Cardiac fibroblast (primary cell): ENCODE data around the gene POFUT1.
"Not testable (repeated sequence)": the region's sequence is repeated elsewhere in the genome, so short reads cannot be mapped to it uniquely, and the experiment has no call there.

Source experiments
- DNase-seq, 2 donors: peaks; one replicate each; pipeline versions ENCODE4 v3.0.0 to v3.0.0-alpha.2; 2010; ENCODE audit warnings: low read depth in 2 of 2
- H3K4me3 ChIP-seq, 2 donors: replicated peaks in 1 of 2; 1 replicate in 1 of 2; 2 replicates in 1 of 2; pipeline ENCODE4 v1.5.1; 2011; ENCODE audit warnings: low read depth in 2 of 2, low read length in 2 of 2, mild to moderate bottlenecking in 2 of 2, moderate library complexity in 1 of 2
- TF ChIP-seq, protein P1 (sequence below): IDR thresholded peaks from one replicate; pipeline ENCODE4 v1.5.1; 2011; ENCODE audit warnings: low read depth, mild to moderate bottlenecking, low read length, inconsistent platforms

Gene POFUT1

DNA sequence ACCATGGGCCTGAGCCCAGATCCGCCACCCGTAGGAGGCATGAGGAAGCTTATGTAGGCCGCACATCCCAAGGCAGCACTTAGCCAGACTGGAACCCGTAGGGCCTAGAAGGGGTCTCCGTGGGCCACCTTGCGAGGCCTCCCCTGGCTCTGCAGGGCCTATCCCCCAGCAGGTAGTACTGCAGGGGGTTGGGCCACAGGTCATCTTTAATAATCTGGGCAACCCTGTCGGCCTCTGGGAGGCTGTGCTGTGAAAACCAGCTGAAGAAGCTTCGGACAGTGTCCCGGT is 18.6 kb upstream of the POFUT1 start:
- TF ChIP-seq, protein P1, sequence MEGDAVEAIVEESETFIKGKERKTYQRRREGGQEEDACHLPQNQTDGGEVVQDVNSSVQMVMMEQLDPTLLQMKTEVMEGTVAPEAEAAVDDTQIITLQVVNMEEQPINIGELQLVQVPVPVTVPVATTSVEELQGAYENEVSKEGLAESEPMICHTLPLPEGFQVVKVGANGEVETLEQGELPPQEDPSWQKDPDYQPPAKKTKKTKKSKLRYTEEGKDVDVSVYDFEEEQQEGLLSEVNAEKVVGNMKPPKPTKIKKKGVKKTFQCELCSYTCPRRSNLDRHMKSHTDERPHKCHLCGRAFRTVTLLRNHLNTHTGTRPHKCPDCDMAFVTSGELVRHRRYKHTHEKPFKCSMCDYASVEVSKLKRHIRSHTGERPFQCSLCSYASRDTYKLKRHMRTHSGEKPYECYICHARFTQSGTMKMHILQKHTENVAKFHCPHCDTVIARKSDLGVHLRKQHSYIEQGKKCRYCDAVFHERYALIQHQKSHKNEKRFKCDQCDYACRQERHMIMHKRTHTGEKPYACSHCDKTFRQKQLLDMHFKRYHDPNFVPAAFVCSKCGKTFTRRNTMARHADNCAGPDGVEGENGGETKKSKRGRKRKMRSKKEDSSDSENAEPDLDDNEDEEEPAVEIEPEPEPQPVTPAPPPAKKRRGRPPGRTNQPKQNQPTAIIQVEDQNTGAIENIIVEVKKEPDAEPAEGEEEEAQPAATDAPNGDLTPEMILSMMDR, result no peak
- DNase-seq, result no peak
- H3K4me3 ChIP-seq, result no peak overlapping the region

DNA sequence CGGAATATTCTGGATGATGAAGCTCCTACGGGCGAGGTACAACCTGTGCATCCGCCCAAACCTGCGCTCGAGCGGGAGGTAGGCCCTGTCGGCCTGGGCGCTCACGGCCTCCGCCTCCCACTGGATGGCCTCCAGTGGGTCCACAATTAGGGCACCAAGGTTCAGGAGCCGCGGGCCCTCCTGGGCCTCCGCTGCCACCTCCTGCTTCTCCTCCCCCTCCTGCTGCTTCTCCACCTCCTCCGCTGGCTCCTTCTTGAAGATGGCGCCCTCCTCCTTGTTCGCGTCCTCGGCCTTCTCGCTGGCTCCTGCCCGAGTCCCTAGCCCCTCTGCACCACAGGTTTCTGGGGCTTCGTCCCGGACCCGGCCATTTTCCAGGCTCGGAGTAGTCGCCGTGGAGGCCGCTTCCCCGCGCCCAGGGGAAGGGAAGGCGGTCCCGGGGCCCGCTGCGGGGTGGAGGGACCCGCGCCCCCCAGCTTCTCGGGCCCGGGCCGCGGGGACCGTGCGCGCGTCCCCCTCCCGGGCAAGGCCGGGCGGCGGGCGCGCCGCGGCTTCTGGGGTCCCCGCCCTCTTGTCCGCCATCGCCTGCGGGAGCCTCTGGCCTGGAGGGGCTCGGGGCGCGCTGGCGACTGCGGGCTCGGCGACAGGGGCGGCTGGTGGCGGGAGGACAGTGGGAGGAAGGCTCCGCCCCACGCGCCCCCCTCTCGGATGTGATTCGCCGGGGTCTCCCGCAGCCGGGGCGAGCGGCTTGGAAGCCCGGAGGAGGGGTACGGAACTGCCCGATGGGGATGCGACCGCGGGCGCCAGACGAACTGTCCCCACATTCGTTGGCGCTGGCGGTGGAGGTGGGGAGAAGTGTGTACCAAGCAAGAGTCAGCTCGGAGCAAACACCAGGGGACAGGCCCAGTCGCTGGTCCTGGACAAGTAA is 17.7 kb upstream of the POFUT1 start:
- peak; percentile 31 to 45 for DNase-seq
- TF ChIP-seq, protein P1, result no peak
- peak overlapping the region; percentile 54 to 55 for H3K4me3 ChIP-seq

DNA sequence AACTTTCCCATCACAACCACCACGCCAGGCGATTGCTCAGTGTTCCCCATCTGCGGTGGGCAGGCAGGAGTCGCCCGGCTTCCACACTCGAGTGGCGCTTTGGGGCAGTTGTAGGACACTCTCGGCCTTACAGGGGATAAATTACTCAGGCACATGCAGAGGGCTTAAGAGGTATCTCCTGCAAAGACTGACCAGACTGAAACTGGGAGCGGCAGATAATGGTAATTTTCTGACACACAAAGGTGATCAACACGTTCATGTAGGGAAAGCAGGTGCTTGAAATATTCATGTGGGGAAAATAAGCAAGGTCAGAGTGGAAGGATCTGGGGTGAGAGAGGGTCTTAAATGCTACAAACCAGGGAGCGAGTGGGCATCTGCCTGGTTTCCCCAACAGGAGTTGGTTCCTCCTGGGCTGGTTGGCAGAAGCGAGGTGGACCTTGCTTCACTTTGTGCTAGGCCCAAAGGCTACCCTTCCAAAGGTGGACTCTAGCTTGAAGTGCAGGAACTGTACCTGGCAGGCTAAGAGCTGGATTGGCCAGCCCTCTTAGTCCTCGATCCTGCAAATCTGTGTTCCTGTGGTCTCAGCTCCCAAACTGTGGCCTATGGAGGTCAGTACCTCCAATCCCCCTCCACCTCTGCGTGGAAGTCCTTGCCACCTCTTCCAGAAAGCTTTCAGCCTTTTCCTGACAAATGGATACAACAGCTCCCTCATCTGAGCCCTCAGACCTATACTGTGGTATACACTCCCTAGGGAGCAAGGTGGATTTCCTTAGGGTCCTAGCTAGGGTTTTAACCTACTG is 16.9 kb upstream of the POFUT1 start:
- TF ChIP-seq, protein P1, result no peak
- DNase-seq, result no peak
- H3K4me3 ChIP-seq, result peak overlapping the region; percentile 39 to 55

DNA sequence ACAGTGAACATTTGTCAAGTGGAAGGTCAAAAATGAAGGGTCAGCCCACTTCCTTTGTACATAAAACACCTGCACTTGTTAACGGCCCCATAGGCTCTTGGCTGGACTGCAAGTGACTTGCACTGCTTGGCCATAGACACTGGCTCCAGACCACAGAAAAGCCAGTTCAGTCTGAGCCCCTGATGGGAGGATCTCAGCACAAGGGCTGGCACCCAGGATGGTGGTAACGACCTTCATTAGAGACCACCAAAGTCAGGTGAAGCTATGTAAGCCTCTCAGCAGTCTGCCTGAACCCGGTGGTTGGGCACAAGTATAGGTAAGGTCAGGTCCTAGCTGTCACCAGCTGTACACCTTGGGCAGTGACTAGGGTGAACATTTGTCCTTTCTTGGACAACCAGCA is 16.3 kb upstream of the POFUT1 start:
- no peak overlapping the region for H3K4me3 ChIP-seq
- TF ChIP-seq, protein P1, result no peak
- no peak for DNase-seq

DNA sequence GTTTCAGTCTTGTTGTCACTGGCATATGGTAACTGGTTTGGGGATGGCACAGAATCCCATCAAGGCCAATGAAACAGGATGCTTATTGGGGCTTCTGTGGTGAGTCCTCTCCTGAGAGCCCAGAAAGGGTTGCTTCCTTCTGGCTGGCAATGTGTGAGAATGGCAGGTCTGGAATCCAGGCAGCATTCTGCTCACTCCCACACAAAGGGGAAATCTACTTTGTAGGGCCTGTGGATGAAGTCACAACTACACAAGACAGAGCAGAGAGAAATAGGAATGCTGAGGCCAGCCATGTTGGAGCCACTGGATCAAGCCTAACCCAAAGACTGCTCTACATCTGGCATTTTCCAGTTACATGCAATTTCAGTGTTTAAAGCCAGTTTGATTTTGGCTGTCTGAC is 15.8 kb upstream of the POFUT1 start:
- peak; percentile 14 to 41 for DNase-seq
- TF ChIP-seq, protein P1, result no peak
- H3K4me3 ChIP-seq, result no peak overlapping the region

DNA sequence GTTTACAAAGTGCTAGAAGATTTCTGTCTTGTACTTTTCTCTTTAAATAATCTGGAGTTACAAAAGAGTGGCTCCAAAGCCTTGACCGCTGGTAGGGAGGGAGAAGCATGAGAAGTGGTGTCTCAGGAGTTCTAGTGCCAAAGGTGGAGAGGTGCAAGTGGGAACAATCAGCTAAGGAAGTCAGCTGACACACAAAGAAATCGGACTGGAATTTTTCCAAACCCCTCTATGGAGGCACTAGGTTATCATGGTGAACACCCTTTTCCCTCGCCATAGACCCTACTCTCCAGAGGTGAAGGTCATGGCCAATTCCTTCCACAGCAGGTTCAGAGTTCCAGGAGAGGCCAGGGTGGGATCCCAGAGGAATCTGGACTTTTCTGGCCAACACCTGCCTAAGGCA is 15.0 kb upstream of the POFUT1 start:
- DNase-seq, result no peak
- no peak overlapping the region for H3K4me3 ChIP-seq
- TF ChIP-seq, protein P1, result no peak

DNA sequence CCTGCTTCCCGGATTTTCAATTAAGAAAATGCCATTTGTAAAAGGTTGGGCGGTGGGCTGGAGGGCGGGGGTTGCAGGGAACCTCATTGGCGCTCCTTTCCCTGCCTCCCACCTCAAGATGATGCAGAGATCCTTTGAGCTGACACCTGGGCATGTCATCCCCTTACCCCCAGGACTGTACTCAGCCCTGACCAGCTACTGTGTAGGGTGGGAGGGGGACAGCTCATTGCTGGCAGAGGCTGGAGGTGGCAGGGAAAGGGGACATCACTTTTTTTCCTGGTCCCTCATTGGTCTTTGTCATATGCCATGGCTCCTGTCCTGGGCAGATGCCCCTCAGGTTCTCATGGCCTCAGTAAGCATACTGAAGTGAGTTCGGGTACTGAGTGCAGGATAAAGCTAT is 14.3 kb upstream of the POFUT1 start:
- H3K4me3 ChIP-seq, DNase-seq: not testable (repeated sequence)
